HFF-Myc (cell line): ENCODE data around the gene TCEA3.

Experiments
- DNase-seq: peaks from one replicate; pipeline ENCODE4 v3.0.0-alpha.2; 2011; ENCODE audit warnings: low read depth; ENCODE audit errors: extremely low read depth
- H3K4me3 ChIP-seq: replicated peaks from 2 replicates; pipeline ENCODE4 v1.5.1; 2011; ENCODE audit warnings: low read depth, mild to moderate bottlenecking, control low read depth, low read length
- CTCF ChIP-seq: IDR thresholded peaks from 2 replicates; pipeline ENCODE4 v1.5.1; 2012; ENCODE audit warnings: mild to moderate bottlenecking, low read depth, low read length, control low read depth; ENCODE audit errors: missing control alignments

Gene TCEA3

GRCh38 chr1:23337869-23338268 lies 86.7 kb downstream of the TCEA3 start:
- no peak overlapping the region for H3K4me3 ChIP-seq
- no peak for DNase-seq
- TF ChIP-seq CTCF = no peak

GRCh38 chr1:23331713-23332112 lies 92.8 kb downstream of the TCEA3 start:
- no peak overlapping the region for H3K4me3 ChIP-seq
- TF ChIP-seq CTCF = no peak
- DNase-seq = no peak
